Coronary artery (tissue), 2 donors: ENCODE data around the gene RBP5.

Experiments
- DNase-seq: peaks from one replicate; pipeline ENCODE4 v3.0.0-alpha.2; 2017; ENCODE audit warnings: low spot score
- H3K27ac ChIP-seq, 2 donors: fragments of 200-600 bp; sonication (generic); one replicate each; pipeline ENCODE4 v1.5.1; 2016 to 2019
- H3K4me3 ChIP-seq: fragments of 200-600 bp; sonication (generic); 2 replicates; pipeline ENCODE4 v1.5.1; 2016; ENCODE audit warnings: mild to moderate bottlenecking, moderate library complexity
- CTCF ChIP-seq: fragments of 200-600 bp; sonication (generic); IDR thresholded peaks from one replicate; pipeline ENCODE4 v1.5.1; 2019; ENCODE audit warnings: antibody characterized with exemption

RBP5 gene

GRCh38 chr12:7128681-7129286 lies at the start of gene RBP5:
Gene RBP5, minus strand, starts transcription at chr12:7128889. Its CDS starts 114 bp downstream, at chr12:7128775.
- Histone ChIP-seq H3K27ac (peak within 1 kb of the TSS; percentile 77 to 90), H3K4me3 (peak within 1 kb of the TSS; percentile 86)
- no peak for TF ChIP-seq CTCF
- DNase-seq, result no peak

GRCh38 chr12:7178481-7178880 lies 49.8 kb upstream of the RBP5 start:
- DNase-seq, result no peak
- TF ChIP-seq CTCF, result no peak
- Histone ChIP-seq H3K27ac (no peak overlapping the region), H3K4me3 (no peak overlapping the region)

- Histone ChIP-seq H3K4me3 (no peak overlapping the region), H3K27ac (no peak overlapping the region)
- no peak for TF ChIP-seq CTCF
- DNase-seq, result no peak
Measured at GRCh38 chr12:7176595-7176994, 47.9 kb upstream of the RBP5 start.

- H3K27ac ChIP-seq, result no peak overlapping the region
- no peak for TF ChIP-seq CTCF
- no peak for DNase-seq
- H3K4me3 ChIP-seq, result no peak overlapping the region
Measured at GRCh38 chr12:7175493-7175892, 46.8 kb upstream of the RBP5 start.

- Histone ChIP-seq H3K27ac (no peak overlapping the region), H3K4me3 (no peak overlapping the region)
- no peak for TF ChIP-seq CTCF
- DNase-seq, result no peak
Measured at GRCh38 chr12:7171854-7172253, 43.2 kb upstream of the RBP5 start.

GRCh38 chr12:7169951-7170350 lies 41.3 kb upstream of the RBP5 start:
- no peak overlapping the region for H3K4me3 ChIP-seq
- TF ChIP-seq CTCF, result no peak
- H3K27ac ChIP-seq, result no peak overlapping the region
- DNase-seq, result no peak

- TF ChIP-seq CTCF, result no peak
- no peak for DNase-seq
- H3K27ac ChIP-seq, result no peak overlapping the region
- no peak overlapping the region for H3K4me3 ChIP-seq
Measured at GRCh38 chr12:7162691-7163114, 34.0 kb upstream of the RBP5 start.
